Stomach (tissue), 4 donors: ENCODE results near the gene ASAP2.

Experiments
- EP300 ChIP-seq: sonication (generic); formaldehyde crosslinking; IDR thresholded peaks from one replicate; pipeline ENCODE4 v1.6.1; 2017; ENCODE audit warnings: antibody characterized with exemption
- POLR2A ChIP-seq, 4 donors: fragments of 450-650 bp; IDR thresholded peaks; one replicate each; pipeline ENCODE4 v1.6.1; 2016; ENCODE audit warnings: antibody characterized with exemption in 4 of 4, control low read depth in 2 of 4, mild to moderate bottlenecking in 1 of 4, moderate library complexity in 1 of 4
- POLR2AphosphoS5 ChIP-seq, 3 donors: sonication (generic); formaldehyde crosslinking; IDR thresholded peaks; one replicate each; pipeline ENCODE4 v1.6.1; 2016; ENCODE audit warnings: antibody characterized with exemption in 3 of 3
- TF ChIP-seq, protein P1 (sequence below), 7 experiments: fragments of 450-650 bp in 4 of 7; fragments of 200-600 bp in 3 of 7; sonication (generic) in 3 of 7; IDR thresholded peaks; one replicate each; pipeline ENCODE4 v1.5.1; 2016 to 2019; ENCODE audit warnings: antibody characterized with exemption in 7 of 7, control low read depth in 2 of 7, mild to moderate bottlenecking in 1 of 7

DNA sequence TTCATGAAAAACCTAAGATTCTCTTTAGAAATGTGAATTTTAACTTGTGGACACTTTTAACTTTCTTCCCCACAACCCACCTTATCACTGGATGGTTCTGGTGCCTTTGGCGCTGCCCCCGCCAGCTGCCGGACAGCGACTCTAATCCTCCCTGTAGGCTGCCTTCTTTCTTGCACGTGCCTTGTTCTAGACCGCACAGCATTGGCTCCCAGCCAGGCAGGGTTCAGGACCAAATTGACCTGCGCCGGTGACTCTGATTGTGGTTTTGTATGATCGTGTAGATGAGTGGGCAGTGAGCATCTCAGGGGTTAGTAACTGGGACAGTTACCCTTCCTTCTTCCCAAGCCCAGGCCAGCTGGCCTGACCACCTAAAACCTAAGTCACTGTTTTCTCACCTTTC, 106.8 kb downstream of the ASAP2 start:
- TF ChIP-seq, protein P1, sequence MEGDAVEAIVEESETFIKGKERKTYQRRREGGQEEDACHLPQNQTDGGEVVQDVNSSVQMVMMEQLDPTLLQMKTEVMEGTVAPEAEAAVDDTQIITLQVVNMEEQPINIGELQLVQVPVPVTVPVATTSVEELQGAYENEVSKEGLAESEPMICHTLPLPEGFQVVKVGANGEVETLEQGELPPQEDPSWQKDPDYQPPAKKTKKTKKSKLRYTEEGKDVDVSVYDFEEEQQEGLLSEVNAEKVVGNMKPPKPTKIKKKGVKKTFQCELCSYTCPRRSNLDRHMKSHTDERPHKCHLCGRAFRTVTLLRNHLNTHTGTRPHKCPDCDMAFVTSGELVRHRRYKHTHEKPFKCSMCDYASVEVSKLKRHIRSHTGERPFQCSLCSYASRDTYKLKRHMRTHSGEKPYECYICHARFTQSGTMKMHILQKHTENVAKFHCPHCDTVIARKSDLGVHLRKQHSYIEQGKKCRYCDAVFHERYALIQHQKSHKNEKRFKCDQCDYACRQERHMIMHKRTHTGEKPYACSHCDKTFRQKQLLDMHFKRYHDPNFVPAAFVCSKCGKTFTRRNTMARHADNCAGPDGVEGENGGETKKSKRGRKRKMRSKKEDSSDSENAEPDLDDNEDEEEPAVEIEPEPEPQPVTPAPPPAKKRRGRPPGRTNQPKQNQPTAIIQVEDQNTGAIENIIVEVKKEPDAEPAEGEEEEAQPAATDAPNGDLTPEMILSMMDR (IDR thresholded peaks at IDR 0.05): no peak
- TF ChIP-seq EP300: no peak
- TF ChIP-seq POLR2AphosphoS5 (IDR thresholded peaks at IDR 0.05): no peak
- no peak for TF ChIP-seq POLR2A (IDR thresholded peaks at IDR 0.05)
